Measurements from ENCODE around the gene CDKN2B-AS1.

Gene CDKN2B-AS1

DNA sequence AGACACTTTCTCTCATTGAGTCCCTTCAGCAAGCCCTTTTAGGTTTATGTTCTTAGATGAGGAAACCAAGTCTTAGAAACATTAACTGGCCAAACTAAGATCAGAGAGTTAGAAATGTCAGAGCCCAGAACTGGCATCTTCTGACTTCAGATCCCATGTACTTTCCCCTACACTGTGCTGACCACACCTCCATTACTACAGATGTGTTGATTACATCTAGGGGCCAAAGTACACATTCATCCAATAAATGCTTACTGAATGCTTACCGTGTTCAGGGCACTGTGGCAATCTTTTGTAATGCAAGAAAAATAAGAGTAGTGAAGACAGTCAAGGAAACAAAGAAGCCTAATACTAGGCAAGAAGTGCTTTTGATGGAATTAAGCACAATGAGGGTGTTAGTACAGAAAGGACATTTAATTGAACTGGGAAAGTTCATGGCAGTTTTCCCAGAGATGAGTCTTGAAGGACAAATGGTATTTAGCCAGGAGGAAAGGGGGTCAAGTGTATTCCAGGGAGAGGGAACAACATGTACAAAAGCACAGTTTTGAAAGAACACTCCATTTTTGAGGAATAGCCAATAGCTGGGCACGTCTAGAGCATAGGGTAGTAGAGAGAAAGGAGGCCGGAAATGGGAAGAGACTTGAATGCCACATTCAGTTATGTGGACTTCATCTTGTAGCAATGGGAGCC is 104.2 kb downstream of the CDKN2B-AS1 start:
- no peak for DNase-seq

DNA sequence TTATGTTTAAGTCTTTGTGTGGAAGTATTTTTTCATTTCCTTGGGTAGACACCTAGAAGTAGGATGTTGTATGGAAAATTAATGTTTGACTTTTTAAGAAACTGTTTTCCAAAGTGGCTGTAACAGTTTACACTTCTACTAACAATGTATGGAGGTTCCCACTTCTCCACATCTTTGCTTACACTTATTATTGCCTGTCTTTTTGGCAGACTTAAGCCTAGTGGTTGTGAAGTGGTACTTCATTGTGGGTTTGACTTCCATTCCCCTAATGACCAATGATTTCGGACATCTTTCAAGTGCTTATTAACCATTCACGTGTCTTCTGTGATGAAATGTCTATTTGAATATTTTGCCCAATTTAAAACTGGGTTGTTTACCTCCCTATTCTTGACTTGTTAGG is 106.0 kb downstream of the CDKN2B-AS1 start:
- DNase-seq: no peak

DNA sequence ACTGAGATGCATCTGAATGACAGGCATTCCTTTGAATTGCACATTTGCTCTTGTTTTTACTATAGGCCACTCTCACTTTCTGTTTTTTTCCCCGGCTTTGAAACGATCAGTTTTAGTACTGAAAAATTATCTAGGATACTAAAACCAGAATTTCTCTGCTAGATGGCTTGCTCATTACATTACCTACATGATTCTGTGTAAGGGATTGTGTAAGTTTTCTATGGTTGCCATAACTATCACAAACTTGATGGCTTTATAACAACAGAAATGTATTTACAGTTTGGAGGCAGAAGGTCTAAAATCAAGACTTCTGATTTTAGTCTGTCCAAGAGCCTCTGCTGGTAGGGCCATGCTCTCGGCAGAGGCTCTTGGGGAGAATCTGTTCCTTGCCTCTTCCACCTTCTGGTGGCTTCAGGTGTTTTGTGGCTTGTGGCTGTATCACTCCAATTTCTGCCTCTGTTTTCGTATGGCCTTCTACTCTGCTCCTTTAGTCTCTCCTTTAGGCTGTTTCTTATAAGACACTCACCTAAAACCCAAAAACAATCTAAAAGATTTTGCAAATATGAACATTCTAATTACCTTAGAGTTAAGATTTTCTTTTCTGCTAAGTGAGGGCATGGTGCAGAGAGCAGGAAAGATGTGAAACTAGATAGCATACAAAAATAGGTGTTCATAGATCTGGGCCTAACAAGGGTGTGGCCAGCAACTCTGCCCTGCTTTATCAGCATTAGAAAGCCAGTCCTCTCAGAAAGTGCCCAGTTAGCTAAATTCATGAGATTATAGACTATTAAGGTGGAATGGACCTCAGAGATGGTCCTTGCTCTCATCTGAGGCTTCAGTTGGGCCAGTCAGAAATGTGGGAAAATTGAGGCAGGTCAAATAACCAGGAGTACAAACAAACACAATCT is 107.8 kb downstream of the CDKN2B-AS1 start:
- no peak for DNase-seq

DNA sequence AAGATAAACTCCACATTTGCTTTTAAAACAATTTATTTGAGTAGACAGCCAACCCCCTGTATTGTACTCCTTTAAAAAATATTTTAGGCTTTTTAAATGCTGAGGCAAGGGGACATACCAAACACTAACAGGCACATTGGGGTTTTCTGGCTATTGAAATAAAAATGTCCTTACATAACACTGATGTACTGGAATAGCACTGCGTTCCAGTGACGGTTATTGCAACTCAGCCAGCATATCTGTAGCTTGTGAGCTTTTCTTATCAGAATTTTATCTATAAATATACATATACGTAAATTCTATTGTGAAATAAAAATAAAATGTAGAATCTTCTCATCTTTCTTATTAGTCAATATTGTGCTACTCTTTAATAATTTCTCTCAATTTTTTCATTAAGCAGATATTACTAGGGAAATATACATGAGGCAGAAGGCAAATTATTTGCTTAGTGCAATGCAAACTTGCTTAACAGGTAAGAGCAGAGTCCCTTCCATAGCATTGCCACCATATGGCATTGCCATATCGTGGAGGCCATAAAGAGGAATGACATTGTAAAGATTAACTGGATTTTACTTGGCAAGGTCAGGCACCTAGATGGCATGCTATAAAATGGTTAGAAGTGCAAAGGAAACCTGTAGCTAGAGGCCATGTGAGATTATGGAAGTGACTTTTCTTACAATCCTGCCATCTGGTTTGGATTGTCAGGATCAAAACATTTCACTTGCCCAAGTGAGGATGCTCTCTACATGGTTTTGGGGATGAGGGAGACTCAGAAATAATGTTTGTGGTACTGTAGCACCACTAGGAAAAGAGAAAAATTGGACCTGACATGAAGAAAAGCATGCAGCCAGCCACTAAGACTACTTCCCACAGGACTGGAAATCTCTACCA is 109.3 kb downstream of the CDKN2B-AS1 start:
- no peak for DNase-seq

DNA sequence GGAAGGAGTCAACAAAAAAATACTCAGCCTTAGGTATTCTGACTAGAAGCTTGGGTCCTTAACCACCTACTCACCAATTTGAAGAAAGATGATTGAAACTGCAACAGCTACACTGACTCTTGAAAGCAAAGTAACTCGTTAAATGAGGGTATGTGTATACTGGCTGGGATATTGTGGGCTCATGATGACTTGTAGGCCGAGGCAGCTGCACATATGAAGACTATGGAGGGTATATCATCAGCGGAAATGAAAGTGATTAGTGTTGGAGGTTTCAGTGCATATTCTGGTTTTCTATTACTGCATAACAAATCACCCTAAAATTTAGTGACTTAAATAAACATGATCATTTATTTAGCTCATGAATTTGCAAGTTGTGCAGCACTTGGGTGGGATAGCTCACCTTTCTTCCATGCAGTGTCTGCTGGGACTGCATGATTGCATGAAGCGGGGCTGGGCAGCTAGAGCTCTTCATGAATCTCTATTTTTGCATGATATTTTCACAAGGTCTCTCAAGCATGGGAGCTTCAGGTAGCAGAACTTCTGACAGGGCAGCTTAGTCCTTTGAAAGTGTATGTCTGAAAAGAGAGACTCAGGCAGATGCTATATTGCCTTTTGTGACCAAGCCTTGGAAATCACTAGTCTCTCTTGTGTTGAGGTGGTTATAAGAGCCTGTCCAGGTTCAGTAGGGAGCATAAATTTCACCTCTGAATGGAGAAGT is 110.6 kb downstream of the CDKN2B-AS1 start:
- no peak for DNase-seq

DNA sequence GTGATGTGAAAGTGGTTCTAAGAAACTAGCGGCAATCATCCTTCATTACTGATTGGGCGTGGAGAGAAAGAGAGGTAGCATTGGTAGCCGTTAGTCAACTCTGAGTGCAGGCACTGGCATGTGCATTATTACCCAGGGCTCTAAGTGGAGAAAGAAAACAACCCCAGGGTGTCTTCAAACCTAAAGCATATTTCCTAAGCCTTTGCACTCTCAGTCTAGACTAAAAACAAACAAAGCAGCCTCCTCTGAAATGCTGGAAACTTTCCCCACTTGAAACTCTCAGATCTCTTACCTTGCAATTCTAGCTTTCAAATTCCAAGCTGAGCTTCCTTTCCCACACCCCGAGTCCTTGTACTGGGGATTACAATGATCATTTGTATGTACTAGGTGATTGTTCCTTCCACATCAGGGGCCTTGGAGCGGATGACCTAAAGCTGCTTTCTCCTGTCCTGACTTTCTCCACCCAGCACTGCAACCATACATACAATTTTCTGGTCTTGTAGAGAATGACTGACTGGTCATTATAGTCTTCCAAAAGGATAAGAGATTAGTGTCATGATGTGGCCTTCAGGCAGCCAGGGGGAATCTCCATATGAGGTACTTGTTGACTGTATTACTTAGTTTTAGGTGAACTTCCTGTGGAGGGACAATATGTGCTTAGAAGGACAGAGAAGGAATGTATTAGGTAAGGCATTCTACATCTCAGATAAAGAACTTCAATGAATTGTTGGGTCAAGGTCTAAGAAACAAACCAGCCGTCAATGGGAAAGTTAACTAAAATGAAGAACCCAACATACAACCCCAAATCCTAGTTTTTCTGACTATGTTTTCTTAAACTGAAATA is 112.8 kb downstream of the CDKN2B-AS1 start:
- DNase-seq: no peak

DNA sequence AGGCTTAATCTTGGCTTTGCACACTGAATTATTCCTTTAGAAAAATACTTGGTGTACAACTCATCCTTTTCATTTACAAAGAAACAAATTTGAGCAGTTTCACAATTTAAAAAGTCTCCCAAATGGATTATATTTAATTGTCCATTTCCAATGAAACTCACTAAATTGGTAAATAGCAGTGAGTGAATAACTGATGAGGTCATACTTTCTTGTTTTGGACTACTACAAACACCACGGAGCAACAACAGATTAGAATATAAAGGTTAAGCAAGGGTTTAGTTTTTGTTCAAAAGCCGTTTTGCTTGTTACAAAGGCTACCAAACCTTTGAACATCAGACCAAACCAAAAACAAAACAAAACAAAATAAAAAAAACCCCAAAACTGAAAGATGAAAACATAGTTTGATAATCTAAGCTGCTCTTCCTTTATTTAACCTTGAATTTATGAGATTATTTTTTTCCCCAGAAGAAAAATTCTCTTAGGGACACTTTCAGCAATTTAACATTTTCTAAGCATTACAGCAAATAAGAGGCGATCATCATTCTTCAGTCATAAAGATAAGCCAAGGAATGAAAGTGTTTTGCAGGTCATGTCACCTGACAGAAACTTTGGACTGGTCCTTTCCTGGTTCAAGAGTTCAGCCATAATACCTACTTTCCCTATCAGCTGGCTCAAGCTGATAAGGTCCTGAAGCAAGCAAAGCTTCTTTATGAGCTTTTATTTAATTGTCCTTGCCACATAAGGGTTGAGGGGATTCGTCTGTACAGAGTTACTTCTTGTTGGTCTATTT is 114.2 kb downstream of the CDKN2B-AS1 start:
- no peak for DNase-seq

DNA sequence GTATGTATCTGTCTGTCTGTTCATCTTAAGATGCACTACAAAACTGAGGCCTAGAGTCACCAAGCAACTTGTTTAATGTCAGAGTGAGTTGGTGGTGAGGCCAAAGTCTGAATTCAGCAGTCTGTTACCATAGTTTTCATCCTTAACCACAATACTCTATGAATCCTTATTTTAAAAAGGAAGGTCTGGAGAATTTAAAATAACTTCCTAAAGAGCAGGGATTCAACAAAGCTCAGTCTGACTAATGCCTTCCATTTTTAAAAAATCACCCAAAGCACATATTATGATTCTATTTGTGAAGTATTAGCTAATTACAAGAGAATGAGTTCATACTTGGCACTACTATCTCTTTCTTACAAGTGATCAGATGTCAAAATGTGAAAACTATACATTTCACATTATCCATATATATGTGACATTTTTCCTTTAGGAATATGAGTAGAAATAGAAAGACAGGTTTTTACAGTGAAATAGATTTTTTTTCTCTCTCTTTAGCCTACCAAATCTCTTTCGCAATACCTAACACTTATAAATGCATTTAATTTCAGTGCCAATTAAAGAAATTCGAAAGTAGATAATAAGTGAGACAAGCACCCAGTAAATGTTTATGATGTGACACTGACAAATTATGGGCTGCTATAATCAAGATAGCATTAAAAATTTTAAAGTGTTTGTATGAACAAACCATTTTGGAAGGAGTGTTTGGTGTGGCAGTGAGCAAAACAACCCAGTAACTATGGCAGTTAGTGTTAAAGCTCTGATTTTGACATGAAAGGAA is 116.8 kb downstream of the CDKN2B-AS1 start:
- no peak for DNase-seq

DNA sequence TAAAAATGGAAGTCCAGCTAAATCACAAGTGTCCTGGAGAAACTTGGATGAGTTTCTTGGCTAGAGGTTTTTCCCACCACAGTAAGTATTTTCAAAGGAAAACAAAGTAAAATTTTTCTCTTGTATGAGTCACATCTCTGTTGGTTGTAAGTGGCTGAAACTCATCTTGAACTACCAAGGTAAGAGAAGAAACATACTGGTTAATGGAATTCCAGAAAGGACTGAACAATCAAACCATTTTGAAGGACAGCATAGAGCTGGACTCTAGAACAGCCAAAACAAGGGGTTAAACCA is 117.3 kb downstream of the CDKN2B-AS1 start:
- no peak for DNase-seq

DNA sequence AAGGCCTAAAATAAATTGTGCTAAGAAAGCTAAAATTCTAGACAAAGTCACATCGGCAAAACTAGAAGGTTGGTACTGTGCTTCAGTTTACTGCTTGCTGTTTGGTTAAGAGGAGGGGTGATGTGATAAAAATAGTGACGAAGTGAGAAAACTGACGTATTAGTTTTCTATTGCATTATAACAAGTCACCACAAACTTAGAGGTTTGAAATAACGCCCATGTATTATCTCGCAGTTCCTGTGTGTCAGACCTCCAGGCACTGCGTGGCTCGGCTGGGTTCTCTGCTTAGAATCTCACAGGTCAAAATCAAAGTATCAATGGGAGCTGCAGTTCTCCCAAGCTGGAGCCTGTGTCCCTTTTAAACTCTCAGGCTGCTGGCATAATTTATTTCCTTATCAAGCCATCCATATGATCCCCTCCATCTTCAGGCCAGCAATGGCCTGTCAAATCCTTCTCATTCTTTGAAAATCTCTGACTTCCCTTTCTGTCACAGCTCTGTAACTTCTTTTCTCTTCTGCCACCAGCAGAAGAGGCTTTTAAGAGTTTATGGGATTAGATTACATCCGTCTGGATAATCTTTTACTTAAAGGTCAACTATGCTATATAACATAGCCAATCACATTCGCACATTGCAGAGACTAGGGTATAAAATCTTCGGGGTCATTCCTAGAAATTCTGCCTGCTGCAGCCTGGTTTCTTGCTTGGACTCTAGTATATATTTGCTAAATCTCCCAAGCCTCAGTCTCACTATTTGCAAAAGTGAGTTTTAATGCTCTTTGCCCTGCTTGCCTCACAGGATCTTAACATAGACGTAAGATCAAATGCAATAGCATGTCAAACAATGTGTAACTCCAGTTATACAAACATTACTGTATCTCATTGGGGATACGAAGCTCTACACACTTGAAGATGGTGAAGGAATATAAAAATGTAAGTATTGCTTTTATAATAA is 118.6 kb downstream of the CDKN2B-AS1 start:
- no peak for DNase-seq

DNA sequence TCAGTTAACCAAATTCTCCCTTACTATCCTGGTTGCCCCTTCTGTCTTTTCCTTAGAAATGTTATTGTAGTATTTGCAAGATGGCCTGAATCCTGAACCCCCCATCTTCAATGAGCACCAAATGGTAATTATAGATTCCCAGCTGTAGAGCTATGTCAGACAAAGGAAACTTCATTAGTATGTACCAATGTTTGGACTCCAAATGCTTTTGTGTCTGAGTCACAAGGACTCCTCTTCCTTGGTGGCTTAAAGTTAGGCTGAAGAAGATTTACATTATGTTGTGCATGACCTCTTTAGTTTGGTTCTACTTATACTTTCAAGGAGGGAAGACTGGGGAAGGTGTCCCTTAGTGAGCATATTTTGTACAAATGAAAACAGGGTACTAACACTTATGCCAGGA is 120.4 kb downstream of the CDKN2B-AS1 start:
- no peak for DNase-seq

DNA sequence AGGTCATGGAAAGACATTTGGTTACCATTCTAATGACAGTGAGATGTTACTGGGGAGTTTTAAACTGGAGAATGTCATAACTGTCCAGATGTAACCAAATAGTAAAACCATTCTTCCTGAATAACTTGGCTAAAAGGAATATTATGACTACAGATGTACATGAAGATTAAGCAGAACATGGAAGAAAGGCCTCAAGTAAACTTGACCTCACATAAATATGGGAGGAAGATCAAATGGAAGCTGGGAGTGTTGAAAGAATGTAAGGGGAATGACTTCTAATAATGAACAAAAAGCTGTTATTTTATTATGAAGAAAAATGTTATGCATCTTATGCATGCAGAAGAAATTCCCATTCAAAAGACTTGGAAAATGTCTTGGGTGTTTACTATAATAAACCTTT is 122.2 kb downstream of the CDKN2B-AS1 start:
- no peak for DNase-seq

DNA sequence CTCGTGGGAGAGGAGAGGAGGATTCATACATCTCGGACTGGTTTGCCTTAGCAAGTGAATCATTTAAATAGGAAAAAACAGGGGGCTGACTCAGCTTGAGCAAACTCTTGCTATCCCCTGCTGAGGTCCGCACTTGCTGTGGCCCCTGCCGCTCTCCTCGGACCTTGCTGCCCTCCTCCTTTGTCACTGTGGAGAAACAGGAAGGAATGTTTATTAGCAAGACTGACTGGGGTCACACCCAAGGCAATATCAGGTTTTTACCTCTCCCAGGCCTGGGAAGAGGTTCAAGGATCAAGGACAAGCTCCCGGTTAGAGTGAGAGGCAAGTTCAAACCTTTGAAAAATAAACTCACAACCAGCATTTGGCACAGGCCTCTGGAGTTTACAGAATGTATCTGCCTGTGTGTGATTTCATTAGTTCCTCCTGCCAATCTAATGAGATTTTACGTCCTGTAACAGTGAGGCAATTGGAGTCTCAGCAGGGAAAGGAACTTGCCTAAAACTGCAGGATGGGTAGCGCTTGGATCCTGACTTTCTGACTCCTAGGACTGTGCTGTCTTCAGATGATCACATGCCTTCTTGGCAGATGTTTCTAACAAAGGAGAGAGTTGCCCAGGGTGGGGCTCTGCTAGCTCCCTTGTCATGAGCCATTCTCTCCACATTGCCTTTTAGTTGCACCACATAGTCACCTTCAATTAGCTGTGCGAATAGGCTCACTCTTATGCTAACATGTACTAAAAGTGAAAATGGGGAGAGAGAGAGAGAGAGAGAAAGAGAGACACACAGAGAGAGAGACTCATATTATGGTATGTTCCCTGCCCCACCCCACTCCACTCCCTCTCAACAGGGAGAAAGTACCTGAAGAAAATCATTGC is 123.2 kb downstream of the CDKN2B-AS1 start:
- no peak for DNase-seq

DNA sequence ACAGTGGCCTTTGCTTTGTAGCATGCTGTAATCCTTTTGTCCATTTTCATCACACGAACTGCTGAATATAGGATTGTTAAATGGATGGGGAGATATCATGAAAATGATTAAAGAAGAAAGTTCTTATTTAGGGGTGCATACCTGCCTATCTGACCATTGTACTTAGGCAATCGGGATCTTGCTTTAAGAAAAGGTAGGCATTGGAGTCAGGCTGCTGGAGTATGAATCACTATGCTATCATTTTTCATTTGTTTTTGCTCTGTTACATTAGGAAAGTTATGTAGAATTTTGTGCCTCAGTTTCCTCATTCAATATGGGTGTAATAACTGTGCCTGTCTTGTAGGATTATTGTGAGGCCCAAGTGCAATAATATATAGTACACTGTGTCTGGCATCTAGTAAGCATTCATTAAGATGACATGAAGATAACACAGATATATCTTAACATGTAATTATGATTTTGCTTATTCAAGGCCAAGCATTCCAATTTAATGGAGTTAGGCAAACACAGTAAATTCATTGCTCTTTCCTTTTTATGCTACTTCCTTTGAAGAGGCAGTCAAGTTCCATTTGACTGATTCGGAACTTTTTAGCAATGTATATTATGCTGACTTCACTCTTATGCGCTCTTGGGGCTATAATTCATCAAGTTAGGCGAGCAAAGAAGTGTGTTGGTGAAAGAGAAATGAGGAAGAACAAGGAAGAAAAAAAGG is 124.4 kb downstream of the CDKN2B-AS1 start:
- DNase-seq: no peak

DNA sequence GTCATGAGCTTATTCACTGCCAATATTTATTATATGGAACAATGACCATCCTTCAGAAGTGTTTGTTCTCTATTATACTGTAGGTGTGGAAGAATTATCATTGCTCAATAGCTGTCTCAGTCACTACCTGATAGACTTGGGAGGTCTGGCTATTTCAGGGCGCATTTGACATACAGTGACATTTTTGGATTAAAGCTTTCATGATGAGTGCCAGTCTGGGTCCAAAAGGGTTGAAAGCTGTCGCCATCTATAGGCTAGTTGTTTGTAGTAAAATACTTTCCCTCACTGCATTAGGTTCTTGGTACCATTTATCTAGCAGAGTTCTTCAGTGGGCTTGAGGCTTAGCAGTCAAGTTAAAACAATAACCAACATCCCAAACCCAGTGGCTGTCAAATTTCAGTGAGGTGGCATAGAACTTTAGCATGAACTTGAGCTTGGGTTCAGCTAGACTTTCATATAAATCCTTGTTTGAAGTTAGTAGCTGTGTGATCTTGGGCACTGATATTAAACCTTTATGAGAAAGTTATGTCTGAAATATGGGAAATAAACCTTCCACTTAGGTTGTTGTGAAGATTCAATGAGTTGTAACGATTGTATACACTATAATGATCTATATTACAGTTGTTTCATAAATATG is 125.0 kb downstream of the CDKN2B-AS1 start:
- no peak for DNase-seq

DNA sequence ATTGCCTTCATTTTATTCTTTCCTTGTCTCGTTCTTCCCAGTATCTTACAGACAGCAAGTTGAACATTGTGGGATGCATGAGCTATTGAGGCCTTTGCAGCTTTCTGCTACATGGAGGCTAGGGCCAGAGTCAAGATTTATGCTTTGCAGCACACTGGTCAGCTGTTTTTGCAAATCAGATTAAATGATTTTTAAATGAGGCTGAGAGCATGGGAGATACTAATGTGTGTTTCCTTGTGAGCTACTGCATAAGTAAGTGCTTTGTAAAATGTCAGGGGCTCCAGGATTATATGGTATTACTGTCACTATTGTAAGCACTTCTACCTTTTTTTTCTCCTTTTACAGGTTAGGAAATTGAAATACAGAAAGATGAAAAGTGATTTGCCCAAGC is 125.6 kb downstream of the CDKN2B-AS1 start:
- no peak for DNase-seq

DNA sequence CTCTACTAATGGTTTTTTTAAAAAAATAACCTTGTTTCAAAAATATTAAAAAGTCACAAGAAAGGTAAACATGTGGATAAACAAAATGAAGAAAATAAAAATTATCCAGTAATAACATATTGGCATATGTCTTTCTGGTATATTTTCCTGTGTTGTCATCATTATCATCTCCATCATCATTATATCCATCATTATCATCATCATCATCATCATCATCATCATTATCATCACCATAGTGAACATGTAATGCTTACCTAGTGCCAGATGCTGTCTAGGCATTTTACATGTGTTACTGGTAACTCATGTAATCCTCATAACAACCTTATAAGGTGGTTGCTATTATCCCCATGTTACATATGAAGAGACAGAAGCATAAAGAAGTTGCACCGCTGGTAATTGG is 126.0 kb downstream of the CDKN2B-AS1 start:
- no peak for DNase-seq

Measured in stimulated activated CD4-positive, alpha-beta T cell treated with anti-CD3 and anti-CD28 coated beads, Interleukin-2, amount 100 ng/mL, for 48 hours (primary cell).